Activated CD4-positive, CD25-positive, alpha-beta regulatory T cell (primary cell): ENCODE measurements around the gene IKZF5.

Experiments
- DNase-seq, 4 experiments: peaks; one replicate each; lab custom pipeline; 2025; lab: John Stamatoyannopoulos, UW

The IKZF5 gene

DNA sequence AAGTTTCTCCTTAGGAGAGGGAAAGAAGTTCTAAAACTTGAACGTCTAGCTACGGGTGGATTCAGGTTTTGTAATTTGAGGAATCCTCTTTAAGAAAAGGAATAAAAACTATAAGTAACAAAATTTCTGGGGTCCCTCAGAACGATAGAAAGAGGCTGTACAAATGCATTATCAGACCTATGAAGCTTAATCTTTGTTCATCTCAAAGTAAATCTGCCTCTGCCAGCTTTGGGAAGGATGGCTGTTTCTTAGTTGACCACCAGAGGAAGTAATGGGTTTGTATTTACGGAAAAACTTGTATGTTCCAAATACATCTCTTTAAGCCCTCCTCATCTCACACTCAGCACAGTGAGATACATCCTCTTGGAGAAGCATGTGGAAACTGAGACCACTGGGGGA is 27.5 kb downstream of the IKZF5 start:
- DNase-seq = no peak

DNA sequence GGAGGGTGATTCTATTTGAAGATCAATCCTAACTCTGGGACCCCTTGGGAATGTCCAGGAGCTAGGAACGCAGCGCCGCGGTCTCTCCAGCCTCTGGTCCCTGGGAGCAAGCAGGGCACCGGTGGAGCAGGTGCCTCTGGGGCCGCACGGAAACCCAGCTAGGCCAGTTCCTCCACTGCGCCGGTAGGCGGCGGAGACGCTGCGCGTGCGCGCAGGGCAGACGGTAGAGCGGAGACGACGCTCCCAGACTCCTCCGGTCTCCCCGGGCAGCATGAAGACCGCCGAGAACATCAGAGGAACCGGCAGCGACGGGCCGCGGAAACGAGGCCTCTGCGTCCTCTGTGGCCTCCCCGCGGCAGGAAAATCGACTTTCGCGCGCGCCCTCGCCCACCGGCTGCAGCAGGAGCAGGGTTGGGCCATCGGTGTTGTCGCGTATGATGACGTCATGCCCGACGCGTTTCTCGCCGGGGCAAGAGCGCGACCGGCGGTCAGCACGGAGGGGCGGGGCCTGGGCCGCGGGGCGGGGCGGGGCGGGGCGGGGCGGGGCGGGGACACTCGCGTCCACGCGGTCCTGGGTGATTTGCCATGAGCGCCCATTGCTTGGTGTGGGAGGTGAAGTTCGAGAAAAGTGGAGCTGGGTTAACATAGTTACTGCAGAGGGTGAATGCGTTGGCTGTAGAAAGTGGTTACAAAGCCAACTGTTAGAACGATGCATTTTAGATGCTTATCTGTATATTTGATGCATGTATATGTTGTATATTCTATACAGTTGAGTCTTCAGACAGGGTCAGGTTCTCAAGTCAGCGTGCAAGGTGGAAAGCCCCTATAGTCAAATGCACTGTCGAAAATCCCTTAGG is 28.2 kb downstream of the IKZF5 start, which contains the start of gene PSTK:
Gene PSTK, plus strand, starts transcription at position 193 of the 857 bp plus-strand sequence. Its CDS starts 79 bp downstream, at position 272.
- DNase-seq = peak; percentile 71 to 82 (median 76)

DNA sequence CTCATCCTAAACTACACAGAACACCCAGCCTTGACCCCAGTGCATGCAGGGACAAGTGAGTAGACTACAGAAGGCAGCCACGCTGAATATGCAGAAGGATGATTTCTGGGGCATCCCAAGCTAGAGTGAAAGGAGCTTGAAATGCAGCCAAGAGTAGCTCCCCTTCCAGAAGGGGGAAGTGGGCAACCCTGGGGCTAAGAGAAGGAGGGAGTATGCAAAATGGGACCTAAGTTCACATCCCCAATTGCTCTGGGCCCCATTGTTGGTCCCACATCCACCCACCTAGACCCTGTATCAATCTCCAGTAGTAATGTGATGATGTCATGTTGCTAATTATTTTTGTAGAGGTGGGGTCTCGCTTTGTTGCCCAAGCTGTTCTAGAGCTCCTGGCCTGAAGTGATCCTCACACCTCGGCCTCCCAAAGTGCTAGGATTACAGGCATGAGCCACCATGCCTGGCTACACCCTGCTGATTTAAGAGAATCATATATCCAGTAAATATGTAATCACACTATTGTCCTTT is 34.0 kb downstream of the IKZF5 start:
- DNase-seq = no peak

DNA sequence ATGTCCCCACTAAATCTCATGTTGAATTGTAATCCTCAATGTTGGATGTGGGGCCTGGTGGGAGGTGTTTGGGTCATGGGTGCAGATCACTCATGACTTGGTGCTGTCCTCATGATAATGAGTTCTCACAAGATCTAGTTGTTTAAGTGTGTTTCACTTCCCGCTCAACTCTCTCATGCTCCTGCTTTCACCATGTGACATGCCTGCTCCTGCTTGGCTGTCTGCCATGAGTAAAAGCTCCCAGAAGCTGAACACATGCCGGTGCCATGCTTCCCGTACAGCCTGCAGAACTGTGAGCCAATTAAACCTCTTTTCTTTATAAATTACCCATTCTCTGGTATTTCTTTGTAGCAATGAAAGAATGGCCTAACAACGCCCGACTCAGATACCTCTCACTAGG is 34.6 kb downstream of the IKZF5 start:
- no peak for DNase-seq

DNA sequence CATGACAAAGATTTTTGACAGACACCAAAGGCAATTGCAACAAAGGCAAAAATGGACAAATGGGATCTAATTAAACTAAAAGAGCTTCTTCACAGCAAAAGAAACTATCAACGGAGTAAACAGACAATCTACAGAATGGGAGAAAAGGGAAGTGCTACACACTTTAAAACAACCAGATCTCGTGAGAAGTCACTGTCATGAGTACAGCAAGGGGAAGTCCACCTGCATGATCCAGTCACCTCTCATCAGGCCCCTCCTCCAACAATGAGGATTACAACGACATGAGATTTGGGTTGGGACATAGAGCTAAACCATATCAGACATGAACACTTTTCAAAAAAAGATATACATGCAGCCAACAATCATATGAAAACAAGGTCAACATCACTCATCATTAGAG is 39.9 kb downstream of the IKZF5 start:
- DNase-seq = no peak

DNA sequence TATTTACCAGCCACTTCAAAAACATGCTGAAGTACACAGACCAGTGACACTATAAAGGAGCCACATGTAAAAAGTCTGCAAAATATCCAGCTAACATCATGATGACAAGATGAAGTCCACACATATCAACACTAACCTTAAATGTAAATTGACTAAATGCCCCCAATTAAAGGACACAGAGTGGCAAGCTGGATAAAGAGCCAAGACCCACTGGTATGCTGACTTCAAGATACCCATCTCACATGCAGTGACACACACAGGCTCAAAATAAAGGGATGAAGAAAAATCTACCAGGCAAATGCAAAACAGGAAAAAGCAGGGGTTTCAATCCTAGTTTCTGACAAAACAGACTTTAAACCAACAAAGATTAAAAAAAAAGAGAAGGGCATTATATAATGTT is 41.7 kb downstream of the IKZF5 start:
- DNase-seq = no peak

DNA sequence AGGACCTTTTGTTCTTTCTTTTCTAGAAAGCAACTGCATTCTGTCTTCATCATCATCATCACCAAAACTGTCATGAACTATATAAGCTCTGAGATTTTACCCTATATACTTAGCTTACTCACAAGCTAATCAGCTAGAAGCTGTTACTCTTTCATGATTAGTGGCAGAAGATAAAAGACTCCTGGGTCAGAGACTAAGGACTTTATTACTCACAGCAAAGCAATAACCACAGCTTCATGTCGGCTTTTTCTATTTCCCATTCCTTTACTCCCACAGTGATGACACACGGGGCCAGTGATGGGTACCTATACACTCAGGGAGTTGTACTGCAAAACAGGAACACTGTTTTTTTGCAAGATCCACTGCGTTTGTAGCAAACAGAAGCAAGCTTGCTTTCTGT is 46.2 kb downstream of the IKZF5 start:
- DNase-seq = no peak

DNA sequence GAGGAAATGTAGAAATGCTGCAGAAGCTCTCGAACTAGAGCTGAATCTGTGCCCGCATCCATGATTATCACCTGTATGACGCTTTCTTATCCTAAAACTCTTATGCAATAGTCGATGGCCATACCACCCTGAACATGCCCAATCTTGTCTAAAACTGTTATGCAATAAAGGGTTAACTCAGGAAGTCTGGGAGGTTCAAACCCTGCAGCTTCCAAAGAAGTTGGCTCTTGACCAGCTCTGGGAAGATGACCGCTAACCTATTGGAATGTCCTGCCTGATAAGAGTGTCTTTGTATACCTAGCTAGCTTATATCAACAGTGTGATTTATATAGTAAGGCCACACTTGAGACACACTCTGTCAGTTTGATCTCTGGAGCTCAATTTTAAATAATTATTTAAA is 51.1 kb downstream of the IKZF5 start:
- DNase-seq = no peak

DNA sequence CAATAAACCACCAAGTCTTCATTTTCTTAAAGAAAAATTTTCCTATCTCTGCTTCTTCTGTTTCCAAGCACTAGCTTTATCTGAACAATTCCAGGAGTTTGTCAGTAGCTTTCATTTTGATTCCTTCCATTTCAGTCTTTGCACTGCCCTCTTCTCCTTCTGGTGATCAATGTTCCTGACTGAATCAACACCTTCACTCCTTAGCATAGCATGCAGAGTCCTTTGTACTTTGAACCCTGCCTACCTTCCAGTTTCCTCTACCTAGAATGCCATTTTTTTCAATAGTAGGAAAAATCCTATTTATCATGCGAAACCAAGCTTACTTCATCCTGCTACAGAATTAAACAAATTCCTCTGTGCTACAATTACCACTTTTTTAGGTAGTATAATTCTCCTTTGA is 52.7 kb downstream of the IKZF5 start:
- no peak for DNase-seq

DNA sequence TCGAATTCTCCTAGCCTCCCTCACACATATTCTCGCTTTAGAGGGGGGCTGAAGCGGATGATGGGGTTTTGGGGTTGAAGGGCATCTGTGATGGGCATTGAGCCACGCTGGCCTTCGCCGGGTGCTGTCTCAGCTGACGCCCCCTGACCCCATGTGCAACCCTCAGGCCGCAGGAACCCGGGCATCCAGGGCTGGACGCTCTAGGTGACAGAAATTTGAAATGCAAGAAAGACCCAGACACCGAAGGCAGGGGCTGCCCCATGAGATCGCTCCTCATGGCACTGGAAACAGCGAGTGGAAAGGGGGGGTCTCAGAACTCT is 53.9 kb downstream of the IKZF5 start:
- DNase-seq = no peak

DNA sequence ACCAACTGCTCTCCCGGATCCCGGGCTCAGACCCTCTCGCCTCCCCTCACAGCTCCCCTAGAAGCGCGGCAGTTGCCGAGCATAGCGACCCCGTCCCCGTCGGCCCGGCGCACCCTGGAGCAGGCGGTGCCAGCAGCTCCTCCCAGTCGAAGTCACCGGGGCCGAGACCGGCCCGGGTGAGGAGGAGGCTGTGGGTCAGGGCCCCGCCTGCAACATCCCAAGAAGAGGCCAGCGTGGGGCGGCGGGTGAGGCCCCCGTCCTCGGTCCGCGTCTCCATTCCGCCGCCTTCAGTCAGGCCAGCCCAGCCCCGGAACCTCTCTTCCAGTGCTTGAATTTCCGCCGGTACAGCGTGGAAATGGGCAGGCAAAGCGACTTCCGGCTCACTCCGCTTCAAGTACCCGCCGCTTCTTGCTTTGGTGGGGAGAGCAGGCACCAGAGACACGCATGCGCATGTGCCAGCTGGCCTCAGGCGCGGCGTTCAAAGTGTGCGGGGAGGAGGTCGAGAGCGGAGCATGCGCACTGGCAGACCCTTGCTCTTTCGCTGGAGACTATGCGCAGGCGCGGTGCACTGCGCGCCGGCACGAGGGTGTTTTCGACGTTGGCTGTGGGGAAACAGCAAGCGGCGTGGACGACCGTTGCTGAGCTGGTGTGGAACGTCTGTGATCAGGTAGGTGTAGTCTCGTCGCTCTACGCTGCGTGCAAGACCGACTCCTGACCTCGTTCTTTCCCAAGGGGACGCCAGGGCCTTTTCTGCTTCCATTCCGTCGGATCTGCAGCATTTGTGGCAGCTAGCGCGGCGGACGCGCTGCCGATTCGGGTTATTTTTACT is 54.5 kb downstream of the IKZF5 start, which contains the start of gene C10orf88:
Gene C10orf88, minus strand, starts transcription at position 326 of the 829 bp plus-strand sequence. Its CDS starts 49 bp downstream, at position 277.
- DNase-seq = peak; percentile 92 to 95 (median 94)

DNA sequence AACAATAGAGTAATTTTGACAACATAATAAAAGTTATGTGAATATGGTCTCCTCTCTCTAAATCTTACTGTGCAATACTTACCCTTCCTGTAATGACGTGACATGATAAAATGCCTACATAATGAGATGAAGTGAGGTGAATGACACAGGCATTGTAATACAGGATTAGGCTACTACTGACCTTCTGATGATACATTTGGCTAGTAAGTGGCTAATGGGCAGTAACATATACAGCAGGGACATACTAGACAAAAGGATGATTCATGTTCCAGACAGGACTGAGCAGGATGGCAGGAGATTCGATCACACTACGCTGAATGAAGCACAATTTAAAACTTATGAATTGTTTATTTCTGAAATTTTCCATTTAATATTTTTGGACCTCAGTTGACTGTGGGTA is 59.3 kb downstream of the IKZF5 start:
- no peak for DNase-seq
